ENCODE data around the gene SERPINA9. TPM values are rescaled to one million over a fixed set of nuclear protein-coding genes. Genes with fewer than 3 reads are reported as not detected.

The SERPINA9 gene
- total and polyA plus RNA-seq, 2 of the 8 experiments (the other 6 are each of a cell fraction or from before 2014, with no cell fraction given), result not detected

- no peak for TF ChIP-seq EGR1 (IDR thresholded peaks at IDR 0.05; ENCODE audit: borderline replicate concordance, low read depth, low read length)
- TF ChIP-seq E2F6 (IDR thresholded peaks at IDR 0.05), result peak; percentile 25; the same call in 1 of the 2 replicates
- TF ChIP-seq BACH1 (IDR thresholded peaks at IDR 0.05; ENCODE audit: low read length), result no peak
- Histone ChIP-seq H3K4me3 (ENCODE audit: extremely low read depth in 1 of 4, insufficient read depth in 2 of 4, low read depth in 3 of 4, low read length in 4 of 4) (no peak overlapping the region), H4K20me1 (replicated peaks in 1 of 2; ENCODE audit: control insufficient read depth in 1 of 2, insufficient read depth in 2 of 2, low read length in 2 of 2) (no peaks in the 10 kb centered on the region), H3K79me1 (ENCODE audit: low read depth, low read length) (no peaks in the 10 kb centered on the region), H3K4ac (replicated peaks; ENCODE audit: insufficient read length, low read depth, low read length) (no peak overlapping the region), H3K23me2 (ENCODE audit: low read depth, low read length) (no peaks in the 10 kb centered on the region), H3K27me3 (replicated peaks in 1 of 4; ENCODE audit: control insufficient read depth in 3 of 4, extremely low read depth in 1 of 4, insufficient read depth in 3 of 4, low read length in 3 of 4) (no peaks in the 10 kb centered on the region; a peak in 1 of 7 replicates), H2BK15ac (ENCODE audit: low read length) (no peak overlapping the region), H2AFZ (ENCODE audit: low read length) (no peak overlapping the region), H4K5ac (ENCODE audit: insufficient read length, low read depth, low read length) (no peak overlapping the region), H3K4me2 (ENCODE audit: insufficient read depth in 1 of 2, low read depth in 2 of 2, low read length in 2 of 2) (no peak overlapping the region), H3K14ac (ENCODE audit: insufficient read length) (no peak overlapping the region), H3K9ac (replicated peaks in 1 of 4; ENCODE audit: extremely low read depth in 1 of 4, low read depth in 3 of 4, low read length in 3 of 4) (no peak overlapping the region), H2AK5ac (ENCODE audit: low read depth, low read length) (no peak overlapping the region), H2BK5ac (ENCODE audit: low read depth, low read length) (no peak overlapping the region), H3K4me1 (replicated peaks in 1 of 4; ENCODE audit: control insufficient read depth in 3 of 4, insufficient read depth in 4 of 4, low read length in 3 of 4) (no peaks in the 10 kb centered on the region), H3K18ac (ENCODE audit: extremely low read depth, low read length) (no peak overlapping the region), H4K8ac (ENCODE audit: extremely low read depth, insufficient read depth, low read length) (peak overlapping the region; percentile 69; the same call in 1 of the 2 replicates), H3K79me2 (ENCODE audit: control insufficient read depth in 1 of 2, insufficient read depth in 2 of 2, low read length in 2 of 2) (no peaks in the 10 kb centered on the region), H2BK20ac (ENCODE audit: low read length) (no peak overlapping the region), H3K36me3 (ENCODE audit: control insufficient read depth in 2 of 4, insufficient read depth in 4 of 4, low read length in 3 of 4) (no peaks in the 10 kb centered on the region), H3K23ac (ENCODE audit: insufficient read length) (no peak overlapping the region), H3K9me3 (ENCODE audit: insufficient read depth in 2 of 2, low read depth in 1 of 2, low read length in 1 of 2) (no peaks in the 10 kb centered on the region), H2BK120ac (replicated peaks; ENCODE audit: low read depth, low read length) (no peak overlapping the region), H3K56ac (replicated peaks; ENCODE audit: insufficient read length, low read depth, low read length) (no peak overlapping the region), H3K27ac (ENCODE audit: low read depth, low read length) (no peak overlapping the region), H2BK12ac (ENCODE audit: low read depth, low read length) (no peak overlapping the region), H4K91ac (replicated peaks; ENCODE audit: insufficient read length, low read length) (no peak overlapping the region)
- FAIRE-seq (no peak), DNase-seq (ENCODE audit: low read depth in 1 of 2, low spot score in 2 of 2) (no peak)
- ChIA-PET POLR2A (ENCODE audit: partially characterized antibody) (interaction anchor here (0.6 kb wide), 1 partner anchor 23 kb away, joined by 3 read pairs; no protein-coding TSS in a partner anchor), CTCF (ENCODE audit: partially characterized antibody) (interaction anchor here (1.1 to 3.9 kb wide), 3 partner anchors 14 to 77 kb away, joined by 3 to 20 read pairs (median 4); no protein-coding TSS in a partner anchor)
- 78 to 100% methylated on average over 1 to 3 of the region's 3 CpGs for WGBS, 2 experiments (ENCODE audit: extremely low coverage in 1 of 2, insufficient coverage in 1 of 2, insufficient read length in 1 of 2, insufficient replicate concordance in 2 of 2, low coverage in 1 of 2, low lambda C conversion rate in 2 of 2, missing lambda C conversion rate in 1 of 2)
Measured at GRCh38 chr14:94500264-94500663, 24.3 kb upstream of the SERPINA9 start.

Data from H1 (cell line).